ENCODE data around the gene GSG1. TPM values are rescaled to one million over a fixed set of nuclear protein-coding genes. Genes with fewer than 3 reads are reported as not detected.

Gene GSG1
- polyA plus RNA-seq, 3 donors = not detected

DNA sequence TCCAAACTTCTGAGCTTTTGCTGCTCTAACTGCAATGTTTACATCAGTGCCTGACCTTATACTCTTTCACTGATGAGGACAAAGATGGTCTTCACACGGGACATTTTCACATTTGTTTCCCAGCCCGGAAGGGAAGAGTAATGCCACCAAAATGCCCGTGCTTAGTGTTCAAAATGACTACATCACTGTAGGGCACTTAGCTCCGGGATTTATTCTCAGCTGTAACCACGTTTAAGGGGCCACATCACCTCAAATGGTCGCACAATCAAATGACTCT lies 2.9 kb downstream of the GSG1 start:
- WGBS (ENCODE audit: insufficient coverage) = 2% methylated on average over 6 of the region's 6 CpGs
- H3K4me2 ChIP-seq (replicated peaks; ENCODE audit: extremely low read depth, low read length, poor library complexity, severe bottlenecking) = peak overlapping the region; percentile 67
- H3K4me1 Mint-ChIP-seq = peaks cover 67% of the 10 kb centered on the region
- no peaks in the 10 kb centered on the region for H3K79me2 ChIP-seq (ENCODE audit: insufficient read depth, low read length)
- peak overlapping the region; percentile 98 to 100 (median 100) for H3K27ac Mint-ChIP-seq
- intact Hi-C loops (cut with micrococcal nuclease) = loop anchor here (2.0 to 10.0 kb wide), 5 partner anchors 52 to 108 kb away; partner anchors contain the start of genes EMP1 (in 1 of the 2) and HEBP1 (in 1 of the 2)
- no peak overlapping the region for H2AFZ ChIP-seq (ENCODE audit: insufficient read depth, low read depth, low read length, poor library complexity, severe bottlenecking)
- peak overlapping the region; percentile 57 to 87 for H3K4me3 Mint-ChIP-seq
- H3K4me3 ChIP-seq (replicated peaks in 1 of 3; ENCODE audit: low read depth in 2 of 3, low read length in 3 of 3) = peak overlapping the region; percentile 41 to 63 (median 54)
- H3K27me3 Mint-ChIP-seq (ENCODE audit: low read depth in 3 of 3) = peaks cover 0 to 6% (median 1%) of the 10 kb centered on the region in 3 donors
- peak overlapping the region; percentile 94 to 98 for H3K27ac ChIP-seq (ENCODE audit: low read depth in 1 of 2, low read length in 2 of 2)
- no peaks in the 10 kb centered on the region for H4K20me1 ChIP-seq (ENCODE audit: insufficient read depth, low read length)
- H3K9me3 Mint-ChIP-seq = peaks cover 0 to 1% (median 0%) of the 10 kb centered on the region in 7 donors
- no peaks in the 10 kb centered on the region for H3K9me3 ChIP-seq (replicated peaks in 1 of 2; ENCODE audit: control insufficient read depth in 1 of 2, insufficient read depth in 1 of 2, low read length in 2 of 2)
- peaks cover 59 to 60% of the 10 kb centered on the region in 2 donors for H3K4me1 ChIP-seq (ENCODE audit: control insufficient read depth in 1 of 2, insufficient read depth in 2 of 2, low read length in 2 of 2)
- peak overlapping the region; percentile 88 for H3K9ac ChIP-seq (ENCODE audit: insufficient read depth, low read length, poor library complexity, severe bottlenecking)
- no peaks in the 10 kb centered on the region for H3K36me3 ChIP-seq (replicated peaks in 1 of 2; ENCODE audit: control insufficient read depth in 1 of 2, insufficient read depth in 2 of 2, low read length in 2 of 2)
- DNase-seq = no peak
- peaks cover 0 to 2% of the 10 kb centered on the region in 2 donors for H3K36me3 Mint-ChIP-seq
- H3K27me3 ChIP-seq (ENCODE audit: control insufficient read depth in 2 of 2, insufficient read depth in 2 of 2, low read length in 2 of 2) = no peaks in the 10 kb centered on the region
- TF ChIP-seq, protein P1, sequence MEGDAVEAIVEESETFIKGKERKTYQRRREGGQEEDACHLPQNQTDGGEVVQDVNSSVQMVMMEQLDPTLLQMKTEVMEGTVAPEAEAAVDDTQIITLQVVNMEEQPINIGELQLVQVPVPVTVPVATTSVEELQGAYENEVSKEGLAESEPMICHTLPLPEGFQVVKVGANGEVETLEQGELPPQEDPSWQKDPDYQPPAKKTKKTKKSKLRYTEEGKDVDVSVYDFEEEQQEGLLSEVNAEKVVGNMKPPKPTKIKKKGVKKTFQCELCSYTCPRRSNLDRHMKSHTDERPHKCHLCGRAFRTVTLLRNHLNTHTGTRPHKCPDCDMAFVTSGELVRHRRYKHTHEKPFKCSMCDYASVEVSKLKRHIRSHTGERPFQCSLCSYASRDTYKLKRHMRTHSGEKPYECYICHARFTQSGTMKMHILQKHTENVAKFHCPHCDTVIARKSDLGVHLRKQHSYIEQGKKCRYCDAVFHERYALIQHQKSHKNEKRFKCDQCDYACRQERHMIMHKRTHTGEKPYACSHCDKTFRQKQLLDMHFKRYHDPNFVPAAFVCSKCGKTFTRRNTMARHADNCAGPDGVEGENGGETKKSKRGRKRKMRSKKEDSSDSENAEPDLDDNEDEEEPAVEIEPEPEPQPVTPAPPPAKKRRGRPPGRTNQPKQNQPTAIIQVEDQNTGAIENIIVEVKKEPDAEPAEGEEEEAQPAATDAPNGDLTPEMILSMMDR (IDR thresholded peaks at IDR 0.05) = no peak

DNA sequence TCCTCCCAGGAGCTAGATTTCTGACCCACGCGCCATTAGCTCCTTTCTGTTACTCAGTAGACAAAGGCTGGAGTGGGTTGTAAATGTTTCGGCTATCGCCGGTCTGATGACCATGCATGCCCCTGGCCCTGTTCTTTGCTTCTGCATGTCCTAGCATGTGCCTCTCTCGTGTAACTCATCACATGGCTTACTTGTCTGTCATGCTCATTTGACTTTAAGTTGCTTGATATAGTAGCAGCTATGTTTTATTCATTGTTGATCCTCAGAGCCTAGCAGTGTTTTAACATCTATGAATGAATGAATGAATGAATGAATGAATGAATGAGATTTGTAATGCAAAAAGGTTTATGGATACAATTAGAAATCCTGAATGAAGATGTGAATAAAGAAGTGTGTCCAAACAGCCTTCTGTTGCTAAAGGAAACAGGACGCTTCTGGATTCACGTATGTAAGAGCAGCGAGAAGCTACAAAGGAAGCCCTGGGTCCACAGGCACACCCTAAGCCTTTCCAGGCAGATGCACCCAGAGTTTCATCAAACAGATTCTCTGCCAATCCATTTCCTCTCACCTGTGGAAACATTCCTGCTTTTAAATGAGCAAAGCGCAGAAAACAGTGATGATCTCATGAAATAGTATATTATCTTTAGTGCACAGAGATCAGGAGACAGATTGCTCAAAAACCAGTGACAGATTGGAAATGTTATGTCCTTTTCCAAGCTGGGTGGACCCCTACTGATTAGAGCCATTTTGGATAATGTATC lies 3.4 kb downstream of the GSG1 start:
- WGBS (ENCODE audit: insufficient coverage) = 49% methylated on average over 7 of the region's 10 CpGs
- peaks cover 0 to 5% (median 1%) of the 10 kb centered on the region in 3 donors for H3K27me3 Mint-ChIP-seq (ENCODE audit: low read depth in 3 of 3)

More for the DNA sequence above, 3.4 kb downstream of the GSG1 start:
- H3K36me3 ChIP-seq (replicated peaks in 1 of 2; ENCODE audit: control insufficient read depth in 1 of 2, insufficient read depth in 2 of 2, low read length in 2 of 2) = no peaks in the 10 kb centered on the region
- DNase-seq = peak; percentile 27 to 44 (median 37)
- no peaks in the 10 kb centered on the region for H3K27me3 ChIP-seq (ENCODE audit: control insufficient read depth in 2 of 2, insufficient read depth in 2 of 2, low read length in 2 of 2)
- no peaks in the 10 kb centered on the region for H3K79me2 ChIP-seq (ENCODE audit: insufficient read depth, low read length)
- peak overlapping the region; percentile 11 to 57 for H3K4me3 Mint-ChIP-seq
- no peaks in the 10 kb centered on the region for H3K9me3 Mint-ChIP-seq
- H3K4me2 ChIP-seq (replicated peaks; ENCODE audit: extremely low read depth, low read length, poor library complexity, severe bottlenecking) = peak overlapping the region; percentile 67
- peak overlapping the region; percentile 98 to 100 (median 100) for H3K27ac Mint-ChIP-seq
- H4K20me1 ChIP-seq (ENCODE audit: insufficient read depth, low read length) = no peaks in the 10 kb centered on the region
- TF ChIP-seq, protein P1 (IDR thresholded peaks at IDR 0.05) = no peak
- H3K4me1 Mint-ChIP-seq = peaks cover 69% of the 10 kb centered on the region
- H3K36me3 Mint-ChIP-seq = peaks cover 0 to 2% of the 10 kb centered on the region in 2 donors
- H3K27ac ChIP-seq (ENCODE audit: low read depth in 1 of 2, low read length in 2 of 2) = peak overlapping the region; percentile 94 to 98
- no peak overlapping the region for H2AFZ ChIP-seq (ENCODE audit: insufficient read depth, low read depth, low read length, poor library complexity, severe bottlenecking)
- H3K4me3 ChIP-seq (replicated peaks in 1 of 3; ENCODE audit: low read depth in 2 of 3, low read length in 3 of 3) = peak overlapping the region in 1 of 3 experiments; percentile 63
- peak overlapping the region; percentile 88 for H3K9ac ChIP-seq (ENCODE audit: insufficient read depth, low read length, poor library complexity, severe bottlenecking)
- H3K4me1 ChIP-seq (ENCODE audit: control insufficient read depth in 1 of 2, insufficient read depth in 2 of 2, low read length in 2 of 2) = peaks cover 60 to 61% of the 10 kb centered on the region in 2 donors
- intact Hi-C loops (cut with micrococcal nuclease) = loop anchor here (1.0 to 10.0 kb wide), 9 partner anchors 52 to 1862 kb away; partner anchors contain the start of genes HEBP1 (in 2 of the 2), ARHGDIB (in 1 of the 2) and EMP1 (in 1 of the 2)
- H3K9me3 ChIP-seq (replicated peaks in 1 of 2; ENCODE audit: control insufficient read depth in 1 of 2, insufficient read depth in 1 of 2, low read length in 2 of 2) = no peaks in the 10 kb centered on the region

Data from CD14-positive monocyte (primary cell).